Adrenal gland (tissue), 12 donors: ENCODE data around the gene PRPH2. TPM values are rescaled to one million over a fixed set of nuclear protein-coding genes. Genes with fewer than 3 reads are reported as not detected.
A peak's percentile ranks its signal among the peaks of the same experiment; 100 is the strongest.

Experiments used
- DNase-seq, 7 donors: peaks; one replicate each; pipeline ENCODE4 v3.0.0-alpha.2; 2019 to 2020
- H3K27ac ChIP-seq, 5 donors: fragments of 200-600 bp; sonication (generic) in 4 of 5; 1 replicate in 3 of 5; 2 replicates in 2 of 5; pipeline versions ENCODE4 v1.5.1 to v1.8.0; 2016 to 2020; ENCODE audit warnings: mild to moderate bottlenecking in 1 of 5
- H3K27me3 ChIP-seq: fragments of 200-600 bp; 2 replicates; pipeline ENCODE4 v1.8.0; 2021
- H3K36me3 ChIP-seq, 2 donors: fragments of 200-600 bp; replicated peaks in 1 of 2; 1 replicate in 1 of 2; 2 replicates in 1 of 2; pipeline versions ENCODE4 v1.5.1 to v1.8.0; 2018 to 2022
- H3K4me1 ChIP-seq, 2 donors: fragments of 200-600 bp; replicated peaks in 1 of 2; 1 replicate in 1 of 2; 2 replicates in 1 of 2; pipeline versions ENCODE4 v1.5.1 to v1.8.0; 2018 to 2021
- H3K4me3 ChIP-seq, 4 donors: fragments of 200-600 bp; sonication (generic) in 3 of 4; one replicate each; pipeline ENCODE4 v1.5.1; 2016 to 2018
- H3K9me3 ChIP-seq, 3 donors: fragments of 200-600 bp; sonication (generic) in 1 of 3; replicated peaks in 1 of 3; 1 replicate in 2 of 3; 2 replicates in 1 of 3; pipeline versions ENCODE4 v1.5.1 to v1.8.0; 2016 to 2021
- CTCF ChIP-seq, 6 experiments: fragments of 450-650 bp in 4 of 6; fragments of 200-600 bp in 2 of 6; sonication (generic) in 1 of 6; IDR thresholded peaks; 1 replicate in 5 of 6; 2 replicates in 1 of 6; pipeline versions ENCODE4 v1.5.1 to v1.8.0; 2016 to 2021; ENCODE audit warnings: antibody characterized with exemption in 6 of 6, mild to moderate bottlenecking in 2 of 6, moderate library complexity in 1 of 6
- POLR2A ChIP-seq, 2 donors: fragments of 450-650 bp; IDR thresholded peaks; one replicate each; pipeline ENCODE4 v1.6.1; 2017; ENCODE audit warnings: antibody characterized with exemption in 2 of 2, mild to moderate bottlenecking in 2 of 2, moderate library complexity in 1 of 2
- WGBS, 4 donors: extraction: QIAGEN DNeasy Blood & Tissue Kit in 2 of 4; methylation state at CpG; one replicate each; pipeline versions ENCODE4 v1.1.5 to v1.1.7; 2013 to 2017; 5-methylcytosine and 5-hydroxymethylcytosine counted together
- intact Hi-C, 2 donors: fragments of 100-400 bp; cut with DNase I; formaldehyde crosslinking; loops; one replicate each; pipeline versions ENCODE4 v1.14.1 to v1.15.0; 2022 to 2023
- polyA plus RNA-seq, 3 donors: library from polyadenylated mRNA; stranded (reverse); fragments of 200-250 nt in 2 of 3; fragments of 350-450 nt in 1 of 3; fragmentation: Illumina TruSeq in 1 of 3; extraction: RNeasy Lipid Tissue Mini Kit (QIAGEN cat#74804) in 1 of 3; gene quantifications; one replicate each; pipeline ENCODE4 v1.2.3, GENCODE V29; 2013 to 2014
- total RNA-seq, 9 donors: library from RNA; depleted of rRNA in 4 of 9; stranded (reverse); fragments of >200 nt in 4 of 9; fragments of 120-200 nt in 1 of 9; fragmentation: NEBNext Ultra II Directional in 1 of 9; extraction: Animal tissue kit (Norgen Biotek cat#: 25700) in 1 of 9; gene quantifications; one replicate each; pipeline versions ENCODE4 v1.1.0 to v1.2.4, GENCODE V29; 2013 to 2023
- donor health status: healthy with polysubstance abuse.
- donor health status: Bipolar disorder and iron deficiency.
- donor health status: DM: yes; HTN: yes; CAD: no.
- donor health status: DM: no; HTN: no; CAD: no.
- donor health status: DM: no; HTN: no; CAD: no.
- donor health status: DM: yes; HTN: yes; CAD: no.

PRPH2 gene
- total and polyA plus RNA-seq, 12 donors, result 0.47 to 2.7 (median 0.97) TPM; not detected in 1

- Histone ChIP-seq H3K27me3 (no peaks in the 10 kb centered on the region), H3K36me3 (peaks cover 0 to 10% of the 10 kb centered on the region in 2 donors), H3K27ac (no peak overlapping the region), H3K9me3 (no peaks in the 10 kb centered on the region), H3K4me1 (peaks cover 0 to 2% of the 10 kb centered on the region in 2 donors), H3K4me3 (no peak overlapping the region)
- 83 to 87% (median 86%) methylated on average over 9 to 13 of the region's 13 CpGs for WGBS, 4 donors
- intact Hi-C loops, result no loop called here
- TF ChIP-seq POLR2A (IDR thresholded peaks at IDR 0.05), result no peak
- peak in 1 of 7 donors; percentile 35 for DNase-seq
Observed at GRCh38 chr6:42698217-42698616, 24.2 kb downstream of the PRPH2 start.

GRCh38 chr6:42697268-42697655 lies 25.1 kb downstream of the PRPH2 start:
- intact Hi-C loops, result no loop called here
- H3K27me3 ChIP-seq, result no peaks in the 10 kb centered on the region
- H3K36me3 ChIP-seq, result peaks cover 0 to 19% of the 10 kb centered on the region in 2 donors
- 91 to 98% (median 94%) methylated on average over 4 to 5 of the region's 5 CpGs for WGBS, 4 donors
- H3K4me3 ChIP-seq, result no peak overlapping the region
- H3K4me1 ChIP-seq, result peaks cover 0 to 7% of the 10 kb centered on the region in 2 donors
- no peak for TF ChIP-seq CTCF (IDR thresholded peaks at IDR 0.05)
- no peak for TF ChIP-seq POLR2A (IDR thresholded peaks at IDR 0.05)
- no peaks in the 10 kb centered on the region for H3K9me3 ChIP-seq
- H3K27ac ChIP-seq, result no peak overlapping the region
- DNase-seq, result peak in 1 of 7 donors; percentile 40

GRCh38 chr6:42696526-42697267 lies 25.7 kb downstream of the PRPH2 start:
- intact Hi-C loops, result no loop called here
- TF ChIP-seq CTCF (IDR thresholded peaks at IDR 0.05) (no peak), POLR2A (IDR thresholded peaks at IDR 0.05) (no peak)
- H3K9me3 ChIP-seq, result no peaks in the 10 kb centered on the region
- H3K36me3 ChIP-seq, result peaks cover 0 to 23% of the 10 kb centered on the region in 2 donors
- peaks cover 0 to 7% of the 10 kb centered on the region in 2 donors for H3K4me1 ChIP-seq
- H3K27ac ChIP-seq, result no peak overlapping the region
- peak in 3 of 7 donors; percentile 23 to 55 (median 32) for DNase-seq
- H3K27me3 ChIP-seq, result no peaks in the 10 kb centered on the region
- WGBS, 4 donors, result 70 to 78% (median 72%) methylated on average over 7 of the region's 7 CpGs
- no peak overlapping the region for H3K4me3 ChIP-seq

- Histone ChIP-seq H3K4me1 (peaks cover 0 to 7% of the 10 kb centered on the region in 2 donors), H3K27ac (peak overlapping the region in 1 of 5 donors; percentile 38), H3K4me3 (no peak overlapping the region), H3K36me3 (peaks cover 0 to 39% of the 10 kb centered on the region in 2 donors), H3K9me3 (no peaks in the 10 kb centered on the region), H3K27me3 (no peaks in the 10 kb centered on the region)
- peak in 1 of 7 donors; percentile 23 for DNase-seq
- 79 to 86% (median 82%) methylated on average over 4 of the region's 4 CpGs for WGBS, 4 donors
- no peak for TF ChIP-seq CTCF (IDR thresholded peaks at IDR 0.05)
- no peak for TF ChIP-seq POLR2A (IDR thresholded peaks at IDR 0.05)
- intact Hi-C loops, result no loop called here
Observed at GRCh38 chr6:42694586-42694985, 27.8 kb downstream of the PRPH2 start.
